HEK293 (cell line): ENCODE data around the gene CYP27A1.

Experiments used
- CTCF ChIA-PET: fragments of 350-600 bp; formaldehyde crosslinking; extraction: SDS; loops from one replicate; lab custom pipeline; 2021; ENCODE audit warnings: antibody characterized with exemption; lab: Yijun Ruan, JAX
- POLR2A ChIA-PET: fragments of 300-600 bp; formaldehyde crosslinking; extraction: SDS; loops from one replicate; lab custom pipeline; 2020; ENCODE audit warnings: antibody characterized with exemption, inconsistent platforms; lab: Yijun Ruan, JAX
- H3K27ac ChIP-seq: fragments of 200-500 bp; sonication (Bioruptor generic); 2 replicates; pipeline ENCODE4 v1.5.1; 2014; ENCODE audit warnings: low read depth, low read length, control low read depth, inconsistent platforms; ENCODE audit errors: extremely low read depth
- H3K36me3 ChIP-seq, 2 experiments: fragments of 200-500 bp in 1 of 2; sonication (Bioruptor generic) in 1 of 2; 1 replicate in 1 of 2; 2 replicates in 1 of 2; pipeline ENCODE4 v1.5.1; 2014 to 2017; ENCODE audit warnings: inconsistent platforms in 2 of 2, low read length in 2 of 2; ENCODE audit not compliant: control insufficient read depth in 2 of 2, insufficient read depth in 1 of 2
- H3K4me1 ChIP-seq: fragments of 200-500 bp; sonication (Bioruptor generic); 2 replicates; pipeline ENCODE4 v1.5.1; 2014; ENCODE audit warnings: mild to moderate bottlenecking, low read length, inconsistent platforms; ENCODE audit not compliant: control insufficient read depth, insufficient read depth
- H3K4me3 ChIP-seq: 2 replicates; pipeline ENCODE4 v1.5.1; 2011; ENCODE audit warnings: low read depth, mild to moderate bottlenecking, control low read depth, low read length, moderate library complexity
- H3K9me3 ChIP-seq: fragments of 200-500 bp; sonication (Bioruptor generic); 2 replicates; pipeline ENCODE4 v1.5.1; 2014; ENCODE audit warnings: low read depth, low read length, inconsistent platforms; ENCODE audit not compliant: control insufficient read depth, insufficient read depth
- HOXD13 ChIP-seq: sonication (generic); formaldehyde crosslinking; IDR thresholded peaks from 2 replicates; pipeline ENCODE4 v1.8.0; 2022; ENCODE audit warnings: missing genetic modification reagents, borderline replicate concordance
- KLF9 ChIP-seq: fragments of 450-650 bp; formaldehyde crosslinking; IDR thresholded peaks from 2 replicates; pipeline ENCODE4 v1.5.1; 2016; ENCODE audit warnings: missing biosample characterization, missing genetic modification characterization, low read depth
- ZFP41 ChIP-seq: fragments of 450-650 bp; formaldehyde crosslinking; IDR thresholded peaks from 2 replicates; pipeline ENCODE4 v1.5.1; 2016; ENCODE audit warnings: missing biosample characterization, missing genetic modification characterization, borderline replicate concordance
- ZFP69B ChIP-seq: fragments of 450-650 bp; formaldehyde crosslinking; IDR thresholded peaks from 2 replicates; pipeline ENCODE4 v1.5.1; 2016; ENCODE audit warnings: missing biosample characterization, missing genetic modification characterization
- ZNF140 ChIP-seq: fragments of 450-650 bp; formaldehyde crosslinking; IDR thresholded peaks from 2 replicates; pipeline ENCODE4 v1.5.1; 2016; ENCODE audit warnings: missing biosample characterization, missing genetic modification characterization
- ZNF146 ChIP-seq: fragments of 450-650 bp; formaldehyde crosslinking; IDR thresholded peaks from 2 replicates; pipeline ENCODE4 v1.5.1; 2016; ENCODE audit warnings: missing biosample characterization, missing genetic modification characterization
- ZNF239 ChIP-seq: fragments of 450-650 bp; formaldehyde crosslinking; IDR thresholded peaks from 2 replicates; pipeline ENCODE4 v1.5.1; 2016; ENCODE audit warnings: missing biosample characterization, missing genetic modification characterization
- ZNF266 ChIP-seq: fragments of 450-650 bp; formaldehyde crosslinking; IDR thresholded peaks from 2 replicates; pipeline ENCODE4 v1.5.1; 2016; ENCODE audit warnings: missing biosample characterization, missing genetic modification characterization, low read depth
- ZNF274 ChIP-seq, 2 experiments: fragments of 200-500 bp in 1 of 2; fragments of 450-650 bp in 1 of 2; sonication (Bioruptor generic) in 1 of 2; formaldehyde crosslinking in 1 of 2; IDR thresholded peaks; 2 replicates each; pipeline versions ENCODE4 v1.5.1 to v1.6.1; 2014 to 2016; ENCODE audit warnings: borderline replicate concordance in 1 of 2, inconsistent platforms in 1 of 2, low read length in 1 of 2, missing biosample characterization in 1 of 2, missing genetic modification characterization in 1 of 2
- ZNF521 ChIP-seq: fragments of 450-650 bp; formaldehyde crosslinking; IDR thresholded peaks from 2 replicates; pipeline ENCODE4 v1.5.1; 2017; ENCODE audit warnings: missing biosample characterization, mild to moderate bottlenecking, missing genetic modification characterization
- ZNF529 ChIP-seq: fragments of 450-650 bp; formaldehyde crosslinking; IDR thresholded peaks from 2 replicates; pipeline ENCODE4 v1.5.1; 2017; ENCODE audit warnings: missing genetic modification characterization, missing biosample characterization; ENCODE audit not compliant: insufficient replicate concordance
- ZNF623 ChIP-seq: fragments of 450-650 bp; formaldehyde crosslinking; IDR thresholded peaks from 2 replicates; pipeline ENCODE4 v1.5.1; 2016; ENCODE audit warnings: missing biosample characterization, missing genetic modification characterization
- ZNF776 ChIP-seq: fragments of 450-650 bp; formaldehyde crosslinking; IDR thresholded peaks from 2 replicates; pipeline ENCODE4 v1.5.0; 2017; ENCODE audit warnings: missing biosample characterization, missing genetic modification characterization, borderline replicate concordance
- ZXDB ChIP-seq: fragments of 450-650 bp; formaldehyde crosslinking; IDR thresholded peaks from 2 replicates; pipeline ENCODE4 v1.5.1; 2016; ENCODE audit warnings: missing biosample characterization, missing genetic modification characterization
- TF ChIP-seq, protein P1 (sequence below): fragments of 450-650 bp; formaldehyde crosslinking; optimal IDR thresholded peaks from 2 replicates; pipeline ENCODE3; 2016; ENCODE audit warnings: missing biosample characterization, mild to moderate bottlenecking, missing genetic modification characterization
- TF ChIP-seq, protein P2 (sequence below): fragments of 450-650 bp; formaldehyde crosslinking; IDR thresholded peaks from 2 replicates; pipeline ENCODE4 v1.5.1; 2016; ENCODE audit warnings: missing biosample characterization, missing genetic modification characterization, borderline replicate concordance
- TF ChIP-seq, protein P3 (sequence below): fragments of 450-650 bp; formaldehyde crosslinking; IDR thresholded peaks from 2 replicates; pipeline ENCODE4 v1.5.1; 2016; ENCODE audit warnings: missing biosample characterization, missing genetic modification characterization
- TF ChIP-seq, protein P4 (sequence below): fragments of 450-650 bp; formaldehyde crosslinking; IDR thresholded peaks from 2 replicates; pipeline ENCODE4 v1.5.1; 2016; ENCODE audit warnings: missing biosample characterization, missing genetic modification characterization
- TF ChIP-seq, protein P5 (sequence below): fragments of 450-650 bp; formaldehyde crosslinking; IDR thresholded peaks from 2 replicates; pipeline ENCODE4 v1.5.1; 2017; ENCODE audit warnings: missing biosample characterization, missing genetic modification characterization

Gene CYP27A1

DNA sequence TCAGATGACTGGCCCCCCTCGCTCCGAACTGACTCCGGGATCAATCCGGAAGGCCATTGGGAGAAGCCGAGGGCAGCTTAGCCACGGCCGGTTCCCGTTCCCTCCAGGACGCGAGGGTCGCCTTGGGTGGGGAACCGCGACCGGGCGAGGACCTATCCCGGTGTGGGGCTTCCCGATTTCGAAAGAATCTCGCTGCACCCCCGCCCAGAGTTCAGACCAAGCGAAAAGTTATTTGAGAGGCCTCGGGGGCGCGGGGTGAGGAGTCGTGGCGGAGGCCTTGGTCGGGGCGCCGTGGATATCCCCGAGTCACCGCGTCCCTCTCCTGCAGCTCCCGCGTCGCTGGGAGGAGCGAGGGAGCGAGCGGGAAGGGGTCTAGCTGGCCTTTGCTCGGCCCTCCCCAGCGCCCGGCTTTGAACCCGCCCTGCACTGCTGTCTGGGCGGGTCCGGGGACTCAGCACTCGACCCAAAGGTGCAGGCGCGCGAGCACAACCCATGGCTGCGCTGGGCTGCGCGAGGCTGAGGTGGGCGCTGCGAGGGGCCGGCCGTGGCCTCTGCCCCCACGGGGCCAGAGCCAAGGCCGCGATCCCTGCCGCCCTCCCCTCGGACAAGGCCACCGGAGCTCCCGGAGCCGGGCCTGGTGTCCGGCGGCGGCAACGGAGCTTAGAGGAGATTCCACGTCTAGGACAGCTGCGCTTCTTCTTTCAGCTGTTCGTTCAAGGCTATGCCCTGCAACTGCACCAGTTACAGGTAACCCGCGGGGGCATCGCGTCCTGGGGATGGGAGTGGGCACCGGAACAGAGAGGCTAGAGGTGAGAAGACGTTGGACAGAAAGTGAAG, at the start of gene CYP27A1:
CYP27A1 (plus strand) TSS at position 457 of the 837 bp plus-strand sequence; CDS start at position 493, 36 bp downstream.
- Histone ChIP-seq H3K27ac (no peak within 1 kb of the TSS), H3K9me3 (no peaks in the 10 kb centered on the region), H3K4me3 (peak within 1 kb of the TSS; percentile 35), H3K36me3 (no peaks in the 10 kb centered on the region), H3K4me1 (no peaks in the 10 kb centered on the region)
- ChIA-PET POLR2A (interaction anchor here (0.6 kb wide), 1 partner anchor 115 kb away, joined by 3 read pairs; no protein-coding TSS in a partner anchor), CTCF (interaction anchor here (0.7 to 1.2 kb wide), 2 partner anchors 53 to 71 kb away, joined by 3 read pairs; partner anchors contain the start of gene TTLL4)
- TF ChIP-seq ZNF529 (tag by site-specific recombination) (no peak), ZNF521 (tag by site-specific recombination) (no peak), ZNF140 (tag by site-specific recombination) (no peak), ZNF623 (tag by site-specific recombination) (no peak), ZNF776 (tag by site-specific recombination) (no peak), ZNF239 (tag by site-specific recombination) (no peak), ZFP41 (no peak), HOXD13 (CRISPR knock-in tag) (no peak), ZFP69B (tag by site-specific recombination) (no peak), ZNF146 (tag by site-specific recombination) (no peak), ZNF266 (no peak), ZXDB (tag by site-specific recombination) (no peak), KLF9 (tag by site-specific recombination) (no peak), ZNF274 (IDR thresholded peaks at IDR 0.05; ENCODE audit: low read length) (no peak), ZNF274 (tag by site-specific recombination; IDR thresholded peaks at IDR 0.05; ENCODE audit: borderline replicate concordance) (no peak)
- TF ChIP-seq, protein P1, sequence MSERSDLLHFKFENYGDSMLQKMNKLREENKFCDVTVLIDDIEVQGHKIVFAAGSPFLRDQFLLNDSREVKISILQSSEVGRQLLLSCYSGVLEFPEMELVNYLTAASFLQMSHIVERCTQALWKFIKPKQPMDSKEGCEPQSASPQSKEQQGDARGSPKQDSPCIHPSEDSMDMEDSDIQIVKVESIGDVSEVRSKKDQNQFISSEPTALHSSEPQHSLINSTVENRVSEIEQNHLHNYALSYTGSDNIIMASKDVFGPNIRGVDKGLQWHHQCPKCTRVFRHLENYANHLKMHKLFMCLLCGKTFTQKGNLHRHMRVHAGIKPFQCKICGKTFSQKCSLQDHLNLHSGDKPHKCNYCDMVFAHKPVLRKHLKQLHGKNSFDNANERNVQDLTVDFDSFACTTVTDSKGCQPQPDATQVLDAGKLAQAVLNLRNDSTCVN (tag by site-specific recombination): no peak
- TF ChIP-seq, protein P2, sequence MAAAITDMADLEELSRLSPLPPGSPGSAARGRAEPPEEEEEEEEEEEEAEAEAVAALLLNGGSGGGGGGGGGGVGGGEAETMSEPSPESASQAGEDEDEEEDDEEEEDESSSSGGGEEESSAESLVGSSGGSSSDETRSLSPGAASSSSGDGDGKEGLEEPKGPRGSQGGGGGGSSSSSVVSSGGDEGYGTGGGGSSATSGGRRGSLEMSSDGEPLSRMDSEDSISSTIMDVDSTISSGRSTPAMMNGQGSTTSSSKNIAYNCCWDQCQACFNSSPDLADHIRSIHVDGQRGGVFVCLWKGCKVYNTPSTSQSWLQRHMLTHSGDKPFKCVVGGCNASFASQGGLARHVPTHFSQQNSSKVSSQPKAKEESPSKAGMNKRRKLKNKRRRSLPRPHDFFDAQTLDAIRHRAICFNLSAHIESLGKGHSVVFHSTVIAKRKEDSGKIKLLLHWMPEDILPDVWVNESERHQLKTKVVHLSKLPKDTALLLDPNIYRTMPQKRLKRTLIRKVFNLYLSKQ (tag by site-specific recombination): no peak
- TF ChIP-seq, protein P3, sequence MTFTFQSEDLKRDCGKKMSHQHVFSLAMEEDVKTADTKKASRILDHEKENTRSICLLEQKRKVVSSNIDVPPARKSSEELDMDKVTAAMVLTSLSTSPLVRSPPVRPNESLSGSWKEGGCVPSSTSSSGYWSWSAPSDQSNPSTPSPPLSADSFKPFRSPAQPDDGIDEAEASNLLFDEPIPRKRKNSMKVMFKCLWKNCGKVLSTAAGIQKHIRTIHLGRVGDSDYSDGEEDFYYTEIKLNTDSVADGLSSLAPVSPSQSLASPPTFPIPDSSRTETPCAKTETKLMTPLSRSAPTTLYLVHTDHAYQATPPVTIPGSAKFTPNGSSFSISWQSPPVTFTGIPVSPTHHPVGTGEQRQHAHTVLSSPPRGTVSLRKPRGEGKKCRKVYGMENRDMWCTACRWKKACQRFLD (tag by site-specific recombination): no peak
- TF ChIP-seq, protein P4, sequence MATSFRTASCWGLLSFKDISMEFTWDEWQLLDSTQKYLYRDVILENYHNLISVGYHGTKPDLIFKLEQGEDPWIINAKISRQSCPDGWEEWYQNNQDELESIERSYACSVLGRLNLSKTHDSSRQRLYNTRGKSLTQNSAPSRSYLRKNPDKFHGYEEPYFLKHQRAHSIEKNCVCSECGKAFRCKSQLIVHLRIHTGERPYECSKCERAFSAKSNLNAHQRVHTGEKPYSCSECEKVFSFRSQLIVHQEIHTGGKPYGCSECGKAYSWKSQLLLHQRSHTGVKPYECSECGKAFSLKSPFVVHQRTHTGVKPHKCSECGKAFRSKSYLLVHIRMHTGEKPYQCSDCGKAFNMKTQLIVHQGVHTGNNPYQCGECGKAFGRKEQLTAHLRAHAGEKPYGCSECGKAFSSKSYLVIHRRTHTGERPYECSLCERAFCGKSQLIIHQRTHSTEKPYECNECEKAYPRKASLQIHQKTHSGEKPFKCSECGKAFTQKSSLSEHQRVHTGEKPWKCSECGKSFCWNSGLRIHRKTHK: no peak
- TF ChIP-seq, protein P5, sequence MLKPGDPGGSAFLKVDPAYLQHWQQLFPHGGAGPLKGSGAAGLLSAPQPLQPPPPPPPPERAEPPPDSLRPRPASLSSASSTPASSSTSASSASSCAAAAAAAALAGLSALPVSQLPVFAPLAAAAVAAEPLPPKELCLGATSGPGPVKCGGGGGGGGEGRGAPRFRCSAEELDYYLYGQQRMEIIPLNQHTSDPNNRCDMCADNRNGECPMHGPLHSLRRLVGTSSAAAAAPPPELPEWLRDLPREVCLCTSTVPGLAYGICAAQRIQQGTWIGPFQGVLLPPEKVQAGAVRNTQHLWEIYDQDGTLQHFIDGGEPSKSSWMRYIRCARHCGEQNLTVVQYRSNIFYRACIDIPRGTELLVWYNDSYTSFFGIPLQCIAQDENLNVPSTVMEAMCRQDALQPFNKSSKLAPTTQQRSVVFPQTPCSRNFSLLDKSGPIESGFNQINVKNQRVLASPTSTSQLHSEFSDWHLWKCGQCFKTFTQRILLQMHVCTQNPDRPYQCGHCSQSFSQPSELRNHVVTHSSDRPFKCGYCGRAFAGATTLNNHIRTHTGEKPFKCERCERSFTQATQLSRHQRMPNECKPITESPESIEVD (tag by site-specific recombination): no peak
